GM19238 (cell line): ENCODE measurements around the gene VSIG10L.

Experiments used
- DNase-seq: peaks from one replicate; pipeline ENCODE4 v3.0.0; 2011; ENCODE audit warnings: low spot score; ENCODE audit not compliant: insufficient read length

VSIG10L gene

DNA sequence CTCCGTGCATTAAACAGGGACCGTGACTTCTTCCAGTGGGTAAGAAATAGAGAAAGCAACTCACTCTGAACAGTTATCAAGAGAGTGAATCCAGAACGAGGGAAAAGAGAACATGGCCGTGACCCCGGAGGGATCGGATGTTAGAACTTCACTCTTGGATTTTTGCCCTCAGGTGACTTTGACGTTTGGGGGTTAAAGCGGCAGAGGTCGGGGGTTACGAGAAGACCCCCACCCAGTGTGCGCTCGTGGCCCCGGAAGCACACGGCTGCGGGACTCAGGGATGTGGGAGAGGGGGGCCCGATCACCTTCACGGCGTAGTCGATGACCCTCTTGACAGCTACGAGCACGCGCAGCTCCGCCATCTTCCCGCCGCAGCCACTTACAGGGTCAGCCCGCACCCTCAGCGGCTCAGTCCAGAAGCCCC, 24.0 kb upstream of the VSIG10L start, which contains the start of gene ETFB:
Gene ETFB, minus strand, starts transcription at position 424 of the 424 bp plus-strand sequence. Its CDS starts 62 bp downstream, at position 362.
- DNase-seq = no peak

GRCh38 chr19:51365211-51365964, 23.4 kb upstream of the VSIG10L start:
- peak; percentile 17 for DNase-seq

- no peak for DNase-seq
Measured at GRCh38 chr19:51364200-51365106, 22.5 kb upstream of the VSIG10L start.

DNA sequence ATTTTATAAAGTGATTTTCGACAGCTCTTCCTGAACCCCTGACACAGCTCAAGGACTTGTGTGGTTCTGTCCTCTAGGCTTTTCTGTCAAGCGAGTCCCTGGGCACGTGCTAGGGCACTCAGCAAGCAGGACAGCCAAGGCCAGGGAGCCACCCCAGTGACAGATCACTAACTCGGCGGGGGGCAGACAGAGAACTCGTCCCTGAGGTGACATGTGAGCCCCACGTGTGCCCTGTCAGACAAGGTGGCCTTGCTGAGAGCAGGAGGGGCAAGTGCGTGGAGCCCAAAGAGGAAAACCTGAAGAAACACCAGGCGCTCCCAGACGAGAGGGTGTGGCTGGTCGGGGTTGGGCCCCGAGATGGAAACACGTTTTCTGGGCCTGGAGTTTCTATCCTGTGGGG, 19.3 kb upstream of the VSIG10L start:
- DNase-seq = no peak

DNA sequence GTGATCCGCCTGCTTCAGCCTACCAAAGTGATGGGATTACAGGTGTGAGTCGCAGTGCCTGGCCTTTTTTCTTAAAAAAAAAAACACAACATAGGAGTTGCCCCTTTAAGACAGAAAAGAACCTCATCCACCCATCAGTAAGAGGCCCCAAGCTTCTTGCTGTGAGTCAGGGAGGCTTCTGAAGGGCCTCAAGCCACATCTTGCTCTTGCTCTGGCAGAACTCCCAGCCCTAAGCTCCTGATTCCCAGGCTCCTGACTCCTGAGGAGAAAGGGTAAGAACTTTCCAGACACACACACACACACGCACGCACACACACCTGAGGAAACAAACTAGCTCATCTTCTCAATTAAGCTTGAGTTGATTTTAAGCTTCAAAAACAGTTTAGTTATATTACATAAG, 17.4 kb upstream of the VSIG10L start:
- DNase-seq = no peak

DNA sequence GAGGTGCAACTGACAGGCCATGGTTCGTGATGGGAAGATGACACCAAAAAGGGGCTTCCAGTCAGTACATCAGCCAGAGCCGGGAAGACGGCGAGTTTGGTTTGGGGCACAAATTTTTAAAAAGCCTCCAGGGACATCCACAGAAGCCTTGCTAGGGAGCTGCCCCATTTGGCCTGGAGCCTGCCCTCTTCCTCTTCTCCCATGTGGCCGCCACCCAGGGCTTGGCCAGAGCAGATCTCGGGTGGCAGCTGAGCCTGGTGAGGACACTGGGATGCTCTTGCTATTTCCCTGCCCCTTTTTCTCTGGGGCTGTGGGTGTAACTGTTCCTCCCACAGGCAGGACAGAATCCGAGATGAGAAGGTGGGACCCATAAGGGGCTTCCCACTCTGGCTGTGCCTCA, 16.0 kb upstream of the VSIG10L start:
- DNase-seq = no peak

GRCh38 chr19:51356159-51356801, 14.3 kb upstream of the VSIG10L start:
- DNase-seq = no peak

DNA sequence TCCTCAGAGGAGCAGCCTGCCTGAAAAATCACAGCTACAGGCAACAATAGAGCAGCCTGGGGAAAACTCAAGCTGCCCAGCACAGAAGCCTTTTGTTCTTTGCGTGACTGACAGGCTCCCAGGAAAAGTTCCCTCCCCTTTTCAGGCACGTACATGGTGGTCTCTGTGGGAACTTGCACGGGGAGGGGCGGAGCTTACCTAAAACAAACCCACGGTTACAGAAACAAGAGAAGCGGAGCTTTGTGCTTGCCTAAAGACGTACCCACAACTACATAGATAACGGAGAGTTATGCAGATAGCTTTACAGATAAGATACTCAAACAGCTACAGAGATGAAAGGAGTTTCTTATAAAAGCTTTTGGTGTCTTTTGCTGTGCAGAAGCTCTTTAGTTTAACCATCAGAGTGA, 12.8 kb upstream of the VSIG10L start:
- no peak for DNase-seq

DNA sequence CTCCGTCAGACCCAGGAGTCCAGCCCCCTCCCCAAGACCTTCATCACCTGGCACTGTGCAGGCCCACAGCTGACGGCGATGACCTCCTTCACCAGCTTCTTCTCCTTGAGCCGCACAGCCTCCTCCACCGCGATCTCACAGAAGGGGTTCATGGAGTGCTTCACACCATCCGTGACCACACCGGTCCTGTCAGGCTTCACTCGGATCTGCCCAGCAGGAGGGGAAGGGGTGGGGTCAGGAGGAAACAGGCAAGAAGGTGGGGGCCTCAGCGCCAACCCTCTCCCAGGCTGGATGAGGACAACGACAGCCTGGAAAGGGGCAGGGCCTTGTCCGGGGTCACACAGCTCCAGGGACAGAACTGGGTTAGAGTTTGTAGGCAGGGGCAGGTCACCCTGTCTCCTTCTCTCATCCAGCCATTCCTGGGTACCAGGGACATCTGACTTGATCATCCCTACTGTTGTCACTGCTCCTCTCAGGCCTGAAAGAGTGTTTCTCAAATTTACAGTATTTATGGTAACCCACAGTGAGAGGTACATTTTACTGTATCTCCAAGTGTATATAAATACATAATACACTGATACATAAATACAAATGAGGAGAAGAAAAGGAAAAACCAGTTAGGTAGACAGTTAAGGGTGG, 12.3 kb upstream of the VSIG10L start:
- no peak for DNase-seq

DNA sequence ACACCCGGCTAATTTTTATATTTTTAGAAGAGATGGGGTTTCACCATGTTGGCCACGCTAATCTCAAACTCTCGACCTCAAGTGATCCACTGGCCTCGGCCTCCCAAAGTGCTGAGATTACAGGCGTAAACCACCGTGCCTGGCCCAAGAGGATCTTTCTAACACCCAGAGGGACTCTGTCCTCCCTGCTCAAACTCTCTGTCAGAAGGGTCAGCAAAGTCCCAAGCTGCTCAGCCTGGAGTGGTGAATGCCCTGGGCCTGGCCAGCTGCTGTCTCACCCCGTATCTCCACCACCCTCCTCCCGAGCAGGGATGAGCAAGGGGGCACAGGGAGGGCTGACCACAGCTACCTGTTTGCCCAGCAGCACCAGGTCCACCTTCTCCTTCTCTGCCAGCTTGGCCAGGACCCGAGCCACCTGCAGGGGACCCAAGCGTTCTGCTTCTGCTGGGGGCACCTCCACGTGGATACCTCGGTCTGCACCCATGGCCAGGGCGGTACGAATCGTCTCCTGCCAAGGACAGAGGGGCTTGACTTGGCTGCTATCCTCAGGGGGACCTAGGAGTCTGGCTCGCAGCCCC, 10.9 kb upstream of the VSIG10L start:
- no peak for DNase-seq

DNA sequence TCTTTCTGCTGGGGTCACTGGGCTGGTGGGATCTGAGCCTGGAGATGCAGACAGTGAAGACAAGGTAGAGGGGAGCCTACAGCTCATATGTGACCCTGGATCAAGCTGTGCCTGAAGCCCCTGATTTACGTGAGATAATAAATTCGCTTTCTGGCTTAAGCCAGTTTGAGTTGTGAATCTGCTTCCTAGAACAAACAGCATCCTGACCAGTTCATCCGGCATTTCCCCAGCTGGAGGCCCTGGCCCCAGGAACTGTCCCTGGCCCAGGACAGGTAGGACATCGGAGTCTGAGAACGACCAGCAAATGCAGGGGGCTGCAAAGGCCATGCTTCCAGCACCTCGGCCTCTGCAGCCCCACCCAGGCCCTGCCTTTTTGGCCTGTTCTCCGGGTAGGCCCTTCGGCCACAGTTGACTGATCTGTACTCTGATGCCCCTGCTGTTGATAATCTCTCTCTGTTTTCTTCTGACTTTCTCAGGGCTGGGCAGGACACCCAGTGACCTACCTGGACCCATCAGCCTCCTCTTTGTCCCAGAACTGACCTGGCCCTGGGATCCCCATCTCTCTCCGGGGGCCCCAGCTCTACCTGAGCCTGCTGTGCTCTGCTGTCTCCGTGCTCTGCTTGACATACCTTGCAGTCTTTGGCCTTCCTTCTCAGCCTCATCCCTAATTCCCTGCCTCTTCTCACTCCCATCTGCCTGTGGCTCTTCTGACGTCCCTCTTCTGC, 9.5 kb upstream of the VSIG10L start:
- DNase-seq = no peak

DNA sequence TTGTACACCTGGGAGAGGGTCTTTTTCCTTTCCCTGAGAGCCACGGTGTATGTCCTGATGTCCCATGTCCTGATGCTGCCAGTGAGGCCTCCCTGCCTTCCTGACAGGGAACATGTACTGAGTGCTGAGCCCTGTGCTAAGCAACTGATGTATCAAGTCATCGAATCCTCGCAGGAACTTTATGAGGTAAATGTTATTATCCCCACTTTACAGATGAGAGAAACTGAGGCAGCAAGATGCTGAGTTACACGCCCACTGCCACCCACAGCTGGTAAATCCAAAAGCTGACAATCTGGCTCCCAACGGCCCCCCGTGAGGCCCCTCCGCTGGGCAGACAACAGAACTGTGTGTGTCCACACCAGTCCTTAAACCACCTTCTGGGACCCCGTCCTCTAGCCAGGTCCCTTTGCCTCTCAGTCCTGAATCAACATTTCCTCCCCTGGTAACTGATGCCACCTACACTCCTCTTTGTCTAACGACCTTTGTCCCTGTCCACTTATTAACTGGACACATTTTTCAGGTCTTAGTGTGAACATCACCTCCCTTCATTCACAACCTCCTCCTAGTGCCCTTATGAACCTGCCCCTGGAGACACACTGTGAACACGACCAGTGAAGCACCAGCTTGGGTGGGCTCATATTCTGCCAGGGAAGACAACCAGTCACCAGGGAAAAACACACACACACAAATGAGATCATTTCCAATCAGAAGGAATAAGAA, 5.4 kb upstream of the VSIG10L start:
- DNase-seq = no peak

- DNase-seq = no peak
Measured at GRCh38 chr19:51346742-51347141, 4.8 kb upstream of the VSIG10L start.

DNA sequence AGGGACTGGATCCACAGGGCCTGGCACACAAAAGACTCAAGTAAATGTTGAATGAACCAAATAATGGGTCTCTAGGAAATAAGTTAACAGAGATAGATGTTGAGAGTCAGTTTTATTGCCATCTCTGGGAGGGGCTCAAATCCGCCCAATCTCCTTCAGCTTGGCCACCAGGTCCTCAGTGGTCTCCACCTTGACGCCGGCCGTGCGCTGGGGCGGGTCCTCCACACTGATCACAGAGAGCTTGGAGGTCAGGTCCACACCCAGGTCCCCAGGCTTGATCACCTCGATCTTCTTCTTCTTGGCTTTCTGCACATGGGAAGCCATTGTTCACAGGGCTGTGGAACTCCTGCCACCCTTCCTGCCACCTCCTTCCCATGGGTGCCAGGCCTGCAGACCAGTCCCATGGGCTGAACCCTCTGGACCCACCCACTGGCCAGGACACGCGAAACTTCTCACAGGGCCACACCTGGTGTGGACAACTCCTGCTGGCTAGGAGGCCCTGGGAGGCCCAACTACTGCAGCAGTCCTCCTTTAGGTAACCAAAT, 3.2 kb upstream of the VSIG10L start:
- no peak for DNase-seq

DNA sequence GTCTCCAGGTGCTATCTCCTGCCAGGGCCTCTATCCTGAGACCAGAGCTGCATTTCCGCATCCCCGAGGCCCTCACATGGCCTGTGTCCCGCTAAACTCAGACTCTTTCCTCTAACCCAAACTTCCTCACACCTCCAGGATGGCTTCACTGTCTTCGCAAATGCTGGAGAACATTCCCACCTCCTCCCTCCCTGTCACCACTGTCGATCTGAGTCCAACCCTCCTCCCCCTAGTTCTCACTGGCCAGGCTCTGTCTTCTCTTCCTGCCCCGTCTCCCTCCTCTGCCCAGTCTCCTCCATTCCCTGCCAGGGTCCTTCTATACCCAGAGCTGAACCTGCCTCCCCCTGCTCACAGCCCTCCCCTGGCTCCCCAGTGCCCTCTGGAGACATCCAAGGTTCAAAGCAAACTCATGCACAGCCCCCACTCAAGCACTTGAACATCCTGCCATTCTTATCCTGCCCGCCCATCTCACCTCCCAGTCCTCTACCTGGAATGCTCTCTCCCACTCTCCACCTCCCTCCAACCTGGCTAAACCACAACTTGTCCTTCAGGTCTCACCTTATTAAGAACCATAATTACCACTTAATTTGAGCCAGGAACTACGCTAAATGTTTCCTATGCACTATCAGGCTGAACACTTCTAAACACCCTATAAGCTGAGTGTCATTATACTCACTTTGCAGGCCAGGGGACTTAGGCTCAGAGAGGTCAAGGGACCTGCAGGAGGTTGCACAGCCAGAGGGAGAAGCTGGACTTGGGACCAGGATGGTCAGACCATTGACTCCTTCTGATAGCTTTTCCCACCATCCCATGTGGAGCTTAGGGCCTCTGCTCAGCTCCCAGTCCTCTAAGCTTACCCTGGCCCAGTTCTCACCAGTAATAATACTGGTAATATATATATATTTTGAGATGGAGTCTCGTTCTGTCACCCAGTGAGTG, 961 bp upstream of the VSIG10L start:
- DNase-seq = no peak

DNA sequence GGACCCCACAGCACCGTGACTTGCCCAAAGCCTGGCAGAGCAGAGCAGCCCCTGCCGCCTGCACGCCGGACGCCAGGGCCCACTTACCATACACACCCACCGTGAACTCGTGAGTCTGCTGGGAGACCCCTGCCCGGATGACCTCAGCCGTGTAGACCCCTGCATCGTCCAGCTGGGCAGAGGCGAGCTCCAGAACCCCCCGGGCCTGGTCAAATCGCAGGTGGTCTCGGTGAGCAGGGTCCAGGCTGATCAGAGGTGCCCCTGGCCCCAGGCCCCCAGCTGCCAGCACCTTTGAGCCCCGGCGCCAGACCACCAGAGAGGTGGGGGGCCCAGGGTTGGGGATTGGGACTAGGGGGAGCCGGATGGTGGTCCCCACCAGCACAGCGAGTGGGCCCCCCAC, 873 bp downstream of the VSIG10L start:
- DNase-seq = no peak

- peak; percentile 95 for DNase-seq
Measured at GRCh38 chr19:51339687-51340656, 2.0 kb downstream of the VSIG10L start.
